Gastroesophageal sphincter (tissue), 3 donors: ENCODE results near the gene TAF1L.

ENCODE experiments used
- EP300 ChIP-seq: sonication (generic); formaldehyde crosslinking; IDR thresholded peaks from one replicate; pipeline ENCODE4 v1.6.1; 2017; ENCODE audit warnings: antibody characterized with exemption, mild to moderate bottlenecking
- POLR2A ChIP-seq, 2 donors: fragments of 450-650 bp; IDR thresholded peaks; one replicate each; pipeline ENCODE4 v1.6.1; 2017; ENCODE audit warnings: antibody characterized with exemption in 2 of 2, mild to moderate bottlenecking in 2 of 2, moderate library complexity in 1 of 2
- POLR2AphosphoS5 ChIP-seq: sonication (generic); formaldehyde crosslinking; IDR thresholded peaks from one replicate; pipeline ENCODE4 v1.6.1; 2017; ENCODE audit warnings: antibody characterized with exemption
- TF ChIP-seq, protein P1 (sequence below), 4 experiments: fragments of 200-600 bp in 2 of 4; fragments of 450-650 bp in 2 of 4; sonication (generic) in 1 of 4; IDR thresholded peaks; one replicate each; pipeline ENCODE4 v1.5.1; 2017 to 2019; ENCODE audit warnings: antibody characterized with exemption in 4 of 4, mild to moderate bottlenecking in 2 of 4, moderate library complexity in 2 of 4

DNA sequence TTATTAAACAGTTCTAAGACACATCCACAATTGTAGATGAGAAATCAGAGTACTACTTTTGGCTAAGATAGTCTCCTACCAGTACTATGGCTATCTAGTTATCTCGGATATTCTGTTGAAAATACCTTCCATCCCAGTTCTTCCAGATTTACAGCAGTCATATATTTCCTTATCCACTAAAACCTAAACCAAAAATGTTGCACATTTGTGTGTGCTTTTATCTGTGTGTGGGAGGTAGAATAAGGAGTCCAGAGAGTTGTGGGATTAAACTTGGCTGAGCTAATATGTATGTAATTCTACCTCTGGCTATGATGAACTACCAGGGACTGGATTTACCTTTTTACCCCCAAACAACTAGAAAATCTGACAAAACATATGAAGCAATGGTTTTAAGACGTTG, 45.0 kb downstream of the TAF1L start:
- TF ChIP-seq, protein P1, sequence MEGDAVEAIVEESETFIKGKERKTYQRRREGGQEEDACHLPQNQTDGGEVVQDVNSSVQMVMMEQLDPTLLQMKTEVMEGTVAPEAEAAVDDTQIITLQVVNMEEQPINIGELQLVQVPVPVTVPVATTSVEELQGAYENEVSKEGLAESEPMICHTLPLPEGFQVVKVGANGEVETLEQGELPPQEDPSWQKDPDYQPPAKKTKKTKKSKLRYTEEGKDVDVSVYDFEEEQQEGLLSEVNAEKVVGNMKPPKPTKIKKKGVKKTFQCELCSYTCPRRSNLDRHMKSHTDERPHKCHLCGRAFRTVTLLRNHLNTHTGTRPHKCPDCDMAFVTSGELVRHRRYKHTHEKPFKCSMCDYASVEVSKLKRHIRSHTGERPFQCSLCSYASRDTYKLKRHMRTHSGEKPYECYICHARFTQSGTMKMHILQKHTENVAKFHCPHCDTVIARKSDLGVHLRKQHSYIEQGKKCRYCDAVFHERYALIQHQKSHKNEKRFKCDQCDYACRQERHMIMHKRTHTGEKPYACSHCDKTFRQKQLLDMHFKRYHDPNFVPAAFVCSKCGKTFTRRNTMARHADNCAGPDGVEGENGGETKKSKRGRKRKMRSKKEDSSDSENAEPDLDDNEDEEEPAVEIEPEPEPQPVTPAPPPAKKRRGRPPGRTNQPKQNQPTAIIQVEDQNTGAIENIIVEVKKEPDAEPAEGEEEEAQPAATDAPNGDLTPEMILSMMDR (IDR thresholded peaks at IDR 0.05): no peak
- TF ChIP-seq POLR2AphosphoS5 (no peak), POLR2A (IDR thresholded peaks at IDR 0.05) (no peak), EP300 (no peak)
